ENCODE measurements around the gene F2RL1. TPM values are rescaled to one million over a fixed set of nuclear protein-coding genes. Genes with fewer than 3 reads are reported as not detected.

The F2RL1 gene
- total RNA-seq, 1 experiment from 2014 or later: 37.3 TPM

- H3K36me3 Mint-ChIP-seq: no peaks in the 10 kb centered on the region
- peaks cover 21% of the 10 kb centered on the region for H3K4me1 Mint-ChIP-seq
- ChIA-PET POLR2A (no interaction called here), CTCF (interaction anchor here (1.1 kb wide), 1 partner anchor 150 kb away, joined by 4 read pairs; no protein-coding TSS in a partner anchor)
- H3K4me3 Mint-ChIP-seq: no peak overlapping the region
- H3K27me3 Mint-ChIP-seq (ENCODE audit: low read depth): no peaks in the 10 kb centered on the region
- DNase-seq (ENCODE audit: low spot score): no peak
- peaks cover 4% of the 10 kb centered on the region; the same call in 1 of the 2 replicates for H3K9me3 Mint-ChIP-seq
- no peak for ATAC-seq
- no peak overlapping the region for H3K27ac Mint-ChIP-seq
- no peak for TF ChIP-seq CTCF (IDR thresholded peaks at IDR 0.05)
- no peak for TF ChIP-seq E2F4 (CRISPR knock-in tag; IDR thresholded peaks at IDR 0.05; ENCODE audit: borderline replicate concordance, low read depth)
- TF ChIP-seq ETV6 (CRISPR knock-in tag; IDR thresholded peaks at IDR 0.05): no peak
- TF ChIP-seq EMX1 (CRISPR knock-in tag; IDR thresholded peaks at IDR 0.05): no peak
- TF ChIP-seq ZNF416 (CRISPR knock-in tag; IDR thresholded peaks at IDR 0.05): no peak
- no peak for TF ChIP-seq PREB (CRISPR knock-in tag; IDR thresholded peaks at IDR 0.05; ENCODE audit: borderline replicate concordance)
- TF ChIP-seq USF1 (CRISPR knock-in tag; IDR thresholded peaks at IDR 0.05): no peak
- TF ChIP-seq PRRX2 (CRISPR knock-in tag; IDR thresholded peaks at IDR 0.05): no peak
- TF ChIP-seq SP1 (CRISPR knock-in tag; conservative IDR thresholded peaks at IDR 0.05): no peak
- TF ChIP-seq ATF2 (CRISPR knock-in tag; IDR thresholded peaks at IDR 0.05; ENCODE audit: borderline replicate concordance, low read depth): no peak
- no peak for TF ChIP-seq RELA (CRISPR knock-in tag; IDR thresholded peaks at IDR 0.05; ENCODE audit: borderline replicate concordance)
- no peak for TF ChIP-seq RORB (CRISPR knock-in tag; IDR thresholded peaks at IDR 0.05)
- TF ChIP-seq PRDM15 (CRISPR knock-in tag; IDR thresholded peaks at IDR 0.05): no peak
- TF ChIP-seq ATF6 (CRISPR knock-in tag; IDR thresholded peaks at IDR 0.05): no peak
- TF ChIP-seq NFYB (CRISPR knock-in tag; conservative IDR thresholded peaks at IDR 0.05; ENCODE audit: low read depth): no peak
- TF ChIP-seq FOXP4 (CRISPR knock-in tag; IDR thresholded peaks at IDR 0.05): no peak
- TF ChIP-seq JAZF1 (CRISPR knock-in tag; IDR thresholded peaks at IDR 0.05): no peak
Observed at GRCh38 chr5:76866503-76866902, 47.7 kb downstream of the F2RL1 start.
